GM12864 (cell line): ENCODE data around the gene NFYC.

Experiments
- DNase-seq: peaks from one replicate; pipeline ENCODE4 v3.0.0-alpha.2; 2011; ENCODE audit warnings: low read depth
- H3K4me3 ChIP-seq: 2 replicates; pipeline ENCODE4 v1.5.1; 2011; ENCODE audit warnings: mild to moderate bottlenecking, low read depth, low read length, control low read depth
- TF ChIP-seq, protein P1 (sequence below): IDR thresholded peaks from 2 replicates; pipeline ENCODE4 v1.5.1; 2011; ENCODE audit warnings: low read depth, mild to moderate bottlenecking, moderate library complexity, low read length, control low read depth, inconsistent platforms; ENCODE audit errors: missing control alignments

The NFYC gene

DNA sequence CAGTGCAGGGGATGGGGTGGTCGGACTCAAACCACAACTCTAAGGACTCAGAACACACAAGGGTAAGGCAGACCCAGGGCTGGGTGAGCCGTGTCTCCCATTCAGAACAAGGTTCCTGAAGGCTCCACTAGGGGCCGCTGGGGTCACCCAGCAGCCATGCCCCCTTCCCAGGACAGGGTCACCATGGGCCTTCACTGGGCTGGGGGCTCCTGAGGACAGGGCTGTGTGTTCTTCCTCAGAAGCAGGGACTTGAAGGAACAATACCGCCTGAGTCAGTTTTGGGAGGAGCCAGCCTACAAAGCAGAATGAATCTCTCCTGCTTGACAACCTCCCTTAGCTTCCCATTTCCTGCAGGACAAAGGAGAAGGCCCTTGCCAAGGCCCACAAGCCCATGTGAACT, 41.4 kb upstream of the NFYC start:
- no peak for DNase-seq
- TF ChIP-seq, protein P1, sequence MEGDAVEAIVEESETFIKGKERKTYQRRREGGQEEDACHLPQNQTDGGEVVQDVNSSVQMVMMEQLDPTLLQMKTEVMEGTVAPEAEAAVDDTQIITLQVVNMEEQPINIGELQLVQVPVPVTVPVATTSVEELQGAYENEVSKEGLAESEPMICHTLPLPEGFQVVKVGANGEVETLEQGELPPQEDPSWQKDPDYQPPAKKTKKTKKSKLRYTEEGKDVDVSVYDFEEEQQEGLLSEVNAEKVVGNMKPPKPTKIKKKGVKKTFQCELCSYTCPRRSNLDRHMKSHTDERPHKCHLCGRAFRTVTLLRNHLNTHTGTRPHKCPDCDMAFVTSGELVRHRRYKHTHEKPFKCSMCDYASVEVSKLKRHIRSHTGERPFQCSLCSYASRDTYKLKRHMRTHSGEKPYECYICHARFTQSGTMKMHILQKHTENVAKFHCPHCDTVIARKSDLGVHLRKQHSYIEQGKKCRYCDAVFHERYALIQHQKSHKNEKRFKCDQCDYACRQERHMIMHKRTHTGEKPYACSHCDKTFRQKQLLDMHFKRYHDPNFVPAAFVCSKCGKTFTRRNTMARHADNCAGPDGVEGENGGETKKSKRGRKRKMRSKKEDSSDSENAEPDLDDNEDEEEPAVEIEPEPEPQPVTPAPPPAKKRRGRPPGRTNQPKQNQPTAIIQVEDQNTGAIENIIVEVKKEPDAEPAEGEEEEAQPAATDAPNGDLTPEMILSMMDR = peak; percentile 71
- H3K4me3 ChIP-seq = no peak overlapping the region

DNA sequence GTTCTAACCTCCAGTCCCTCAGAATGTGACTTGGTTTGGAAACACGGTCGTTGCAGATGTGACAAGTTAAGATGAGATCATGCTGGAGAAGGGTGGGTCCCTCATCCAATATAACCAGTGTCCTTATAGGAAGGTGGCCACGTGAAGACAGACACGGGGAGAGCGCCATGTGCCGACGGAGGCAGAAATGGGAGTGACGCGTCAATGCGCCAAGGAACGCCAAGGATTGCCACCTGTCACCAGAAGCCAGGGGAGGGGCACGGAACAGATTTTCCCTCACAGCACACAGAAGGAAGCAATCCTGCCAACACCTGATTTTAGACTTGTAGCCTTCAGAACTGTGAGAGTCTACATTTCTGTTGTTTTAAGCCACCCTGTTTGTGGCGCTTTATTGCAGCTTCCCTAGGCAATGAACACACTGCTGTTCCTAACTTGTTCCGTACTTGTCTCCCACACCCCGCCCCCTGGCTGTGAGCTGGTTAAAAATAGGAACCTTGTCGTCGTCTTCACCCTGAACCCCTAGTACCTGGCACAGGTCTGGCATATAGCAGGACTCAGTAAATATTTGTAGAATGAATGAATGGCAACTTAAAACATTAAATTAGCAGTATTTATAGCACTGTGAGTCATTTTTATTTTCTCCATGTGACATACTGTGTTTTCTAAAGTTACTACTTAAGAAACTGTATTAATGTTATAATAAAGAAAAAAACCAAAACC, 40.2 kb upstream of the NFYC start:
- DNase-seq = no peak
- no peak overlapping the region for H3K4me3 ChIP-seq
- TF ChIP-seq, protein P1 = no peak

DNA sequence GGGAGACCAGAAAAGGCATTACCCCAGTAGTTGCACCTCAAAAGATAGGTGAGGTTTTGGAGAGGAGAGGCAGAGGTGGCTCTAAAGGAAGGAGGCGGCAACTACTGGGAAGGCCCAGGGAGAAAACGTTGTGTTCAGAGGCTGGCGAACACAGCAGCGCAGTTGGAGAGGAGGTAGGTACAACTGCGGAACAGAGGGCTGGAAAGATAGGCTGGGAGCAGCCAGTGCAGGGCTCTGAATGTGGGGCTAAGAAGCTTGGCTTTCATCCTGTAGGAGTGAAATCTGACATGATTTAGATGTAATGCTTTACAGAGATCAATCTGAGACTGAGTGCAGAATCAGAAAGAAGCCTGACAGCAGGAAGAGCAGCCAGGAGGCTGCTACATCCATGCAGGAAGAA, 39.0 kb upstream of the NFYC start:
- TF ChIP-seq, protein P1 = no peak
- no peak for DNase-seq
- no peak overlapping the region for H3K4me3 ChIP-seq

DNA sequence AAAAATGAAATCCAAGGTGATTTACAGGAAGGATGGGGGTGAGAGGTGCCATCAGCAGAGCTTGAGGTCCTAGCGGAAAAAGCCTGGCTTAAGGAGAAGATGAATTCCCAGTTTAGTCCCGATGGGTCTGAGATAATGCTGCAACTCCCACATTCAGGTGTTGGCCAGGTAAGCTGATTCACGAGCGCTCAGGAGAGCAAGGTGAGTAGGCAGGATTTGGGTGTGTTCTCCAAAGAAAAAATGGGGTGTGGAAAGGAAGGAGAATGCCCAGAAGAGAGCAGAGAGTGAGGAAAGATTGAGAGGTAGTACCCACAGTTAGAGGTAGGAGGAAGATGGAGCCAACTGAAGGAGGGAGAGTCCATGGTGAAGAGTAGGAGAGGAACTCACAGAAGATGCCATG, 38.5 kb upstream of the NFYC start:
- TF ChIP-seq, protein P1 = no peak
- no peak overlapping the region for H3K4me3 ChIP-seq
- DNase-seq = no peak

DNA sequence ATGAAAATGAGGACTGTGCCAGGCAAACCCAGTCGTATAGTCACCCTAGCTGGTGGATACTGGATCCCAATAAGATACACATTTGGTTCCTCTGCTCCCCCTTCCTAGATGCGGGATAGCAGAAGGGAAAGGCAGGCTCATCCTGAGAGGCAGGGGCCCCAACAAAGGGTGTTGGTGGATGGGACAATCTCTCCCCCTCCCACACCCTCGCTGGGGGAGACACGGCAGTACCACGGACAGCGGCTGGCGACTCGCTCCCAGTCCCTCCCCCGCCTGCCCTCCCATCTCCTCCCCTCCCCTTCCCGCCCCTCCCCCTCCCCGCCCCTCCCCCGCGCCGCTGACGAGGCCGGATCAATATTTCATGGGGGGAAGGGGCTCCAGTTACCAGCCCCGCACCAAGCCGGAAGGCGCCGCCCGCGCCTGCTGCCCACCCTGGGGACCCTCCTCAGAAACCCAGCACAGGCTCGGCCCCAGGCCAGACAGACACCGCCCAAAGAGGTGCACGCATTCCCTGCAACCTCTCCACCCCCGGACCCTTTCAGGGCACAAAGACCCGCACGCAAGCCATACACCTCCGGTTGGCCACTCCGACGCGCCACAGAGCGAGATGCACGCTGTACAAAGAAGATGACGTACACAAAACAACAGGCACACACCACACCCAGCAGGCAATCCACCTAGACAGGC, 37.5 kb upstream of the NFYC start:
- DNase-seq = no peak

DNA sequence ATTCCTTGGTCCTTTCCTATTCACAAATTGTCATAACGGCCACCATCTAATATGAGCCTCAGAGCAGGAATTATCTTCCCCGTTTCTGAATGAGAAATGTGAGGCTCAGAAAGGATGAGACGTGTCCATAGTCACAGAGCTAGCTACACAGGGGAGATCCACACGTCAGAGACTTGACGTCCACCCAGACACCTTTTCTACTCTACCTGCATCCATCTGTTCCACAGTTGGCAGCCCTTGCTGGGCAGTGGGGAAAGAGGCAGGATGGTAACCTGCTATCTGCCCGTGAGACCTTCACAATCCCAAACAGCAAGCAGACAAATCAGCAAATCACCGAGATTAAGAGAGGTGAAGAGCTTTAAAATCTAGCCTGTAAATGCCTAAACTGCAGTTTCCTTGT, 34.5 kb upstream of the NFYC start:
- TF ChIP-seq, protein P1 = no peak
- DNase-seq = no peak
- no peak overlapping the region for H3K4me3 ChIP-seq

More for the DNA sequence above, 37.5 kb upstream of the NFYC start:
- H3K4me3 ChIP-seq = no peak overlapping the region
- TF ChIP-seq, protein P1 = no peak
